GM19023 (cell line): ENCODE measurements around the gene GRIN3B.
"Not testable (repeated sequence)": the region's sequence is repeated elsewhere in the genome, so short reads cannot be mapped to it uniquely, and the experiment has no call there.

ENCODE experiments used
- ATAC-seq: cut with Tn5 transposase; IDR thresholded peaks from one replicate; pipeline ENCODE4 v1.9.1; 2021; ENCODE audit warnings: mild to moderate bottlenecking, moderate library complexity; ENCODE audit not compliant: unreplicated experiment

GRIN3B gene

GRCh38 chr19:1000095-1000494 is at the start of gene GRIN3B:
GRIN3B (plus strand) TSS chr19:1000419; CDS start chr19:1000438, 19 bp downstream.
- no peak for ATAC-seq

GRCh38 chr19:952049-952679 is 48.1 kb upstream of the GRIN3B start:
- no peak for ATAC-seq

GRCh38 chr19:952680-953444 is 47.4 kb upstream of the GRIN3B start:
- no peak for ATAC-seq

- no peak for ATAC-seq
Observed at GRCh38 chr19:953445-954271, 46.6 kb upstream of the GRIN3B start.

- no peak for ATAC-seq
Observed at GRCh38 chr19:954272-954671, 45.9 kb upstream of the GRIN3B start.

- no peak for ATAC-seq
Observed at GRCh38 chr19:954672-955494, 45.3 kb upstream of the GRIN3B start.

- ATAC-seq, result no peak
Observed at GRCh38 chr19:955803-956765, 44.1 kb upstream of the GRIN3B start.

- no peak for ATAC-seq
Observed at GRCh38 chr19:956766-957440, 43.3 kb upstream of the GRIN3B start.

GRCh38 chr19:957578-957977 is 42.6 kb upstream of the GRIN3B start:
- not testable (repeated sequence) for ATAC-seq

GRCh38 chr19:958967-959855 is 41.0 kb upstream of the GRIN3B start:
- ATAC-seq, result no peak

- no peak for ATAC-seq
Observed at GRCh38 chr19:960020-960419, 40.2 kb upstream of the GRIN3B start.

GRCh38 chr19:960601-960938 is 39.6 kb upstream of the GRIN3B start:
- no peak for ATAC-seq

GRCh38 chr19:961866-962620 is 38.2 kb upstream of the GRIN3B start:
- ATAC-seq, result no peak

GRCh38 chr19:962683-963400 is 37.4 kb upstream of the GRIN3B start:
- no peak for ATAC-seq

GRCh38 chr19:963486-963951 is 36.7 kb upstream of the GRIN3B start:
- ATAC-seq, result no peak

- ATAC-seq, result no peak
Observed at GRCh38 chr19:964116-964520, 36.1 kb upstream of the GRIN3B start.
